K562 (cell line): ENCODE measurements around the gene APOBEC3C. TPM values are rescaled to one million over a fixed set of nuclear protein-coding genes. Genes with fewer than 3 reads are reported as not detected.

Experiments
- ATAC-seq: fragments of 200-7000 bp; cut with Tn5 transposase; 3 replicates; pipeline ENCODE4 v1.9.1; 2020; ENCODE audit warnings: moderate library complexity
- BruUV-seq: library from RNA; stranded (reverse); fragments of 400-500 nt; replicated peaks from 2 replicates; lab custom pipeline; 2021; lab: Mats Ljungman, UMichigan
- CTCF ChIA-PET: fragments of 300-600 bp; formaldehyde crosslinking; extraction: SDS; loops from one replicate; lab custom pipeline; 2021; ENCODE audit warnings: low intra/inter-chr PET ratio; lab: Yijun Ruan, JAX
- POLR2A ChIA-PET: fragments of 300-600, 350-650 bp; sonication (Branson Sonifier 250); formaldehyde crosslinking; extraction: SDS; loops from one replicate; lab custom pipeline; 2021; ENCODE audit warnings: antibody characterized with exemption, inconsistent platforms; lab: Yijun Ruan, JAX
- DNase-seq, 4 experiments: peaks; one replicate each; pipeline versions ENCODE4 v3.0.0 to v3.0.0-alpha.2; 2011 to 2018; ENCODE audit warnings: low spot score in 3 of 4, mixed read lengths in 3 of 4; ENCODE audit errors: extremely low read depth in 1 of 4
- FAIRE-seq: peaks from 2 replicates; lab custom pipeline; 2011; peaks lifted over from hg19 to GRCh38; lab: Jason Lieb, UNC
- H2AFZ ChIP-seq: 2 replicates; pipeline ENCODE4 v1.6.0; 2011; ENCODE audit warnings: low read depth, low read length, control low read depth, inconsistent platforms
- H3K27ac ChIP-seq: fragments of 200-600 bp; 3 replicates; pipeline ENCODE4 v1.8.0; 2011; ENCODE audit warnings: low read depth, mild to moderate bottlenecking, control low read depth, inconsistent platforms, low read length, moderate library complexity, mixed read lengths; ENCODE audit errors: extremely low read depth
- H3K27me3 ChIP-seq, 2 experiments: fragments of 300-600 bp in 1 of 2; 2 replicates in 1 of 2; 3 replicates in 1 of 2; pipeline versions ENCODE4 v1.6.0 to v1.8.0; 2011; ENCODE audit warnings: inconsistent platforms in 2 of 2, low read length in 2 of 2, mild to moderate bottlenecking in 1 of 2, mixed read lengths in 1 of 2, moderate library complexity in 1 of 2; ENCODE audit not compliant: control insufficient read depth in 2 of 2, insufficient read depth in 2 of 2
- H3K36me3 ChIP-seq: fragments of 300-600 bp; 3 replicates; pipeline ENCODE4 v1.8.0; 2011; ENCODE audit warnings: mild to moderate bottlenecking, low read length, inconsistent platforms; ENCODE audit not compliant: control insufficient read depth, insufficient read depth
- H3K4me1 ChIP-seq, 2 experiments: fragments of 200-600 bp in 1 of 2; replicated peaks in 1 of 2; 2 replicates in 1 of 2; 3 replicates in 1 of 2; pipeline versions ENCODE4 v1.5.1 to v1.8.0; 2011; ENCODE audit warnings: inconsistent platforms in 2 of 2, low read length in 2 of 2, mild to moderate bottlenecking in 1 of 2, mixed read lengths in 1 of 2, moderate library complexity in 1 of 2; ENCODE audit not compliant: control insufficient read depth in 2 of 2, insufficient read depth in 2 of 2
- H3K4me2 ChIP-seq: 2 replicates; pipeline ENCODE4 v1.6.1; 2011; ENCODE audit warnings: low read length, control low read depth, inconsistent platforms, mixed read lengths; ENCODE audit not compliant: insufficient read depth
- H3K4me3 ChIP-seq: fragments of 200-600 bp; sonication (generic), shearing (Covaris generic); 2 replicates; pipeline ENCODE4 v1.5.1; 2016; ENCODE audit warnings: control low read depth, inconsistent platforms
- H3K79me2 ChIP-seq: fragments of 200-600 bp; 3 replicates; pipeline ENCODE4 v1.8.0; 2011; ENCODE audit warnings: low read length, inconsistent platforms; ENCODE audit not compliant: control insufficient read depth, insufficient read depth
- H3K9ac ChIP-seq, 2 experiments: 2 replicates each; pipeline versions ENCODE4 v1.6.0 to v1.6.1; 2011; ENCODE audit warnings: low read depth in 2 of 2, low read length in 2 of 2, control low read depth in 1 of 2, inconsistent platforms in 1 of 2, mild to moderate bottlenecking in 1 of 2, mixed read lengths in 1 of 2; ENCODE audit not compliant: insufficient read depth in 1 of 2
- H3K9me1 ChIP-seq: one replicate; pipeline ENCODE4 v1.6.0; 2011; ENCODE audit warnings: inconsistent platforms, mild to moderate bottlenecking, low read length, moderate library complexity; ENCODE audit not compliant: control insufficient read depth, insufficient read depth
- H3K9me3 ChIP-seq: replicated peaks from 2 replicates; pipeline ENCODE4 v1.5.1; 2011; ENCODE audit warnings: low read depth, low read length, inconsistent platforms; ENCODE audit not compliant: control insufficient read depth, insufficient read depth
- H4K20me1 ChIP-seq: replicated peaks from 2 replicates; pipeline ENCODE4 v1.6.1; 2011; ENCODE audit warnings: low read length, inconsistent platforms, mixed read lengths; ENCODE audit not compliant: control insufficient read depth, insufficient read depth
- ARID1B ChIP-seq: fragments of 450-650 bp; IDR thresholded peaks from 2 replicates; pipeline ENCODE4 v1.6.1; 2016; ENCODE audit warnings: antibody characterized with exemption, mild to moderate bottlenecking, inconsistent platforms
- BRF2 ChIP-seq: IDR thresholded peaks from 3 replicates; pipeline ENCODE4 v1.6.1; 2011; ENCODE audit warnings: borderline replicate concordance, mild to moderate bottlenecking; ENCODE audit not compliant: insufficient read length, insufficient read depth
- CAMTA2 ChIP-seq: fragments of 250-450 bp; sonication (Bioruptor Pico); conservative IDR thresholded peaks from 2 replicates; pipeline ENCODE4 v1.5.1; 2022
- DLX4 ChIP-seq: fragments of 250-450 bp; sonication (Bioruptor Pico); IDR thresholded peaks from 2 replicates; pipeline ENCODE4 v1.6.1; 2021; ENCODE audit warnings: mild to moderate bottlenecking
- FOXJ3 ChIP-seq: sonication (generic); formaldehyde crosslinking; IDR thresholded peaks from 2 replicates; pipeline ENCODE4 v1.4.0; 2020; ENCODE audit warnings: mild to moderate bottlenecking, missing genetic modification reagents
- GABPB1 ChIP-seq: sonication (generic); formaldehyde crosslinking; IDR thresholded peaks from 2 replicates; pipeline ENCODE4 v1.8.0; 2022; ENCODE audit warnings: mild to moderate bottlenecking, missing genetic modification reagents
- HDAC8 ChIP-seq: fragments of 450-650 bp; IDR thresholded peaks from 2 replicates; pipeline ENCODE4 v1.6.1; 2016; ENCODE audit warnings: mild to moderate bottlenecking, missing genetic modification characterization, moderate library complexity, missing compliant biosample characterization
- NFIX ChIP-seq: fragments of 250-450 bp; sonication (Bioruptor Pico); IDR thresholded peaks from 2 replicates; pipeline ENCODE4 v1.4.0; 2020; ENCODE audit warnings: low read depth, mild to moderate bottlenecking, moderate library complexity
- PTTG1 ChIP-seq: fragments of 450-650 bp; IDR thresholded peaks from 2 replicates; pipeline ENCODE4 v1.6.1; 2016; ENCODE audit warnings: low read depth, mild to moderate bottlenecking, missing genetic modification characterization, missing compliant biosample characterization
- TCF15 ChIP-seq: fragments of 250-450 bp; sonication (Bioruptor Pico); IDR thresholded peaks from 2 replicates; pipeline ENCODE4 v1.8.0; 2022; ENCODE audit warnings: moderate library complexity, mild to moderate bottlenecking, inconsistent platforms
- TRIM25 ChIP-seq: fragments of 450-650 bp; IDR thresholded peaks from 2 replicates; pipeline ENCODE4 v1.7.0; 2016; ENCODE audit warnings: borderline replicate concordance
- ZC3H8 ChIP-seq: fragments of 450-650 bp; IDR thresholded peaks from 2 replicates; pipeline ENCODE4 v1.6.1; 2017
- ZFP30 ChIP-seq: fragments of 250-450 bp; sonication (Bioruptor Pico); IDR thresholded peaks from 2 replicates; pipeline ENCODE4 v1.8.0; 2022; ENCODE audit warnings: moderate library complexity, mild to moderate bottlenecking, inconsistent platforms, borderline replicate concordance
- ZFX ChIP-seq: sonication (generic); formaldehyde crosslinking; IDR thresholded peaks from 2 replicates; pipeline ENCODE4 v1.8.0; 2022; ENCODE audit warnings: mild to moderate bottlenecking, missing genetic modification reagents, moderate library complexity
- ZNF140 ChIP-seq: fragments of 250-450 bp; sonication (Bioruptor Pico); IDR thresholded peaks from 2 replicates; pipeline ENCODE4 v1.8.0; 2021; ENCODE audit warnings: moderate library complexity, mild to moderate bottlenecking, inconsistent platforms
- ZNF79 ChIP-seq: fragments of 250-450 bp; sonication (Bioruptor Pico); IDR thresholded peaks from 2 replicates; pipeline ENCODE4 v1.4.0; 2020; ENCODE audit warnings: low read depth, mild to moderate bottlenecking, moderate library complexity
- WGBS: fragments of 100-300 bp; shearing (Covaris generic); methylation state at CpG from one replicate; pipeline ENCODE4 v1.1.6; 2016; ENCODE audit warnings: low coverage, mixed read lengths; ENCODE audit not compliant: insufficient coverage; ENCODE audit errors: missing lambda C conversion rate; 5-methylcytosine and 5-hydroxymethylcytosine counted together
- in situ Hi-C: fragments of 300-500 bp; cut with MboI; formaldehyde crosslinking; loops from 4 replicates; pipeline ENCODE4 v1.15.0; 2018; ENCODE audit warnings: inconsistent platforms, mixed read lengths
- intact Hi-C: fragments of 100-400 bp; cut with micrococcal nuclease; formaldehyde crosslinking; loops from 2 replicates; pipeline ENCODE4 v1.14.2; 2022
- polyA plus RNA-seq, 8 experiments: library from polyadenylated mRNA; depleted of rRNA in 4 of 8; stranded (reverse) in 5 of 8; unstranded in 3 of 8; fragments of >200 nt; fragmentation: Nextera tagmentation in 2 of 8; fragmentation: Illumina TruSeq in 1 of 8; extraction: Ambion mirVana in 2 of 8; extraction: Trizol in 1 of 8; gene quantifications; 2 replicates each; pipeline versions ENCODE4 v1.2.1 to v1.2.3, GENCODE V29; 2011 to 2014; ENCODE audit warnings: inconsistent platforms in 1 of 8, missing spikeins in 1 of 8
- total RNA-seq, 7 experiments: library from RNA; depleted of rRNA in 6 of 7; stranded (reverse); fragments of >200 nt in 6 of 7; fragmentation: Illumina TruSeq in 2 of 7; extraction: Trizol in 2 of 7; gene quantifications; 2 replicates each; pipeline versions ENCODE4 v1.2.1 to v1.2.3, GENCODE V29; 2011 to 2021; ENCODE audit warnings: low replicate concordance in 1 of 7

The APOBEC3C gene
- total and polyA plus RNA-seq, 9 of the 15 experiments (the other 6 are each of a cell fraction or from before 2014, with no cell fraction given), result 12.4 to 285 (median 55.5) TPM

GRCh38 chr22:39012533-39013511 lies 1.2 kb upstream of the APOBEC3C start:
- ChIA-PET CTCF (interaction anchor here (0.6 kb wide), 1 partner anchor 328 kb away, joined by 3 read pairs; no protein-coding TSS in a partner anchor), POLR2A (interaction anchor here (0.6 to 1.1 kb wide), 3 partner anchors 293 to 306 kb away, joined by 3 to 5 read pairs (median 3); partner anchors contain the start of gene RPL3)
- H3K4me1 ChIP-seq, result peaks cover 12 to 36% of the 10 kb centered on the region in 2 experiments; a peak in 4 of 5 replicates
- H3K27ac ChIP-seq, result peak overlapping the region; percentile 89
- peak overlapping the region; percentile 53 to 84; a peak in 3 of 4 replicates for H3K9ac ChIP-seq
- 3% methylated on average over 25 of the region's 29 CpGs for WGBS
- intact Hi-C loops, result loop anchor here (2.0 to 10.0 kb wide), 3 partner anchors 52 to 141 kb away; partner anchors contain the start of gene CBX6
- 0 out of 2 replicates have a peak overlapping the region, but pooled peaks have one; percentile 15 for H3K4me3 ChIP-seq
- H2AFZ ChIP-seq, result peak overlapping the region; percentile 82
- H4K20me1 ChIP-seq, result no peaks in the 10 kb centered on the region
- H3K4me2 ChIP-seq, result peak overlapping the region; percentile 73
- ATAC-seq, result peak; percentile 71
- no peaks in the 10 kb centered on the region for H3K27me3 ChIP-seq
- in situ Hi-C loops, result loop anchor here (5.0 to 25.0 kb wide), 2 partner anchors 104 to 951 kb away; partner anchors contain the start of gene PICK1
- peak; percentile 93 for FAIRE-seq
- H3K79me2 ChIP-seq, result peaks cover 35% of the 10 kb centered on the region
- H3K36me3 ChIP-seq, result peaks cover 3% of the 10 kb centered on the region; the same call in 1 of the 3 replicates
- BruUV-seq, result no TSS peak
- peak; percentile 48 to 80 (median 58) for DNase-seq
- no peaks in the 10 kb centered on the region for H3K9me3 ChIP-seq
- peaks cover 2% of the 10 kb centered on the region for H3K9me1 ChIP-seq
- TF ChIP-seq CAMTA2 (CRISPR knock-in tag) (no peak), ZFP30 (CRISPR knock-in tag) (no peak), PTTG1 (tag) (no peak), TCF15 (CRISPR knock-in tag) (no peak), ZC3H8 (no peak), DLX4 (no peak), ZFX (CRISPR knock-in tag) (0 out of 2 replicates have a peak, but pooled peaks have one; percentile 19), GABPB1 (CRISPR knock-in tag) (no peak), HDAC8 (tag) (no peak), TRIM25 (no peak), FOXJ3 (CRISPR knock-in tag) (no peak), NFIX (no peak), ARID1B (peak; percentile 34; the same call in 1 of the 2 replicates), ZNF140 (CRISPR knock-in tag) (no peak), ZNF79 (CRISPR knock-in tag) (no peak), BRF2 (no peak)
